GM23338 (cell line): ENCODE measurements around the gene USP19.

Experiments
- CTCF ChIP-seq, 2 experiments: fragments of 200-600 bp in 1 of 2; sonication (generic) in 1 of 2; conservative IDR thresholded peaks; 2 replicates each; pipeline versions ENCODE4 v1.5.1 to v1.6.1; 2016 to 2017; ENCODE audit warnings: antibody characterized with exemption in 2 of 2, low read depth in 2 of 2, mild to moderate bottlenecking in 2 of 2, moderate library complexity in 1 of 2
- ETS1 ChIP-seq: IDR thresholded peaks from 2 replicates; pipeline ENCODE4 v1.6.1; 2016; ENCODE audit warnings: antibody characterized with exemption
- EZH2 ChIP-seq: fragments of 200-600 bp; sonication (generic); IDR thresholded peaks from one replicate; pipeline ENCODE4 v1.8.0; 2017; ENCODE audit warnings: antibody characterized with exemption, mild to moderate bottlenecking, low read depth; ENCODE audit not compliant: unreplicated experiment
- EZH2phosphoT487 ChIP-seq: fragments of 200-600 bp; sonication (generic); IDR thresholded peaks from one replicate; pipeline ENCODE4 v1.8.1; 2018; ENCODE audit warnings: antibody characterized with exemption; ENCODE audit not compliant: unreplicated experiment
- NANOG ChIP-seq: IDR thresholded peaks from 2 replicates; pipeline ENCODE4 v1.6.1; 2016; ENCODE audit warnings: antibody characterized with exemption, borderline replicate concordance
- POLR2AphosphoS5 ChIP-seq: IDR thresholded peaks from 2 replicates; pipeline ENCODE4 v1.6.1; 2016; ENCODE audit warnings: antibody characterized with exemption, low read depth
- REST ChIP-seq: IDR thresholded peaks from one replicate; pipeline ENCODE4 v1.6.1; 2018; ENCODE audit warnings: antibody characterized with exemption; ENCODE audit not compliant: unreplicated experiment

GRCh38 chr3:49121132-49121736 lies 611 bp upstream of the USP19 start:
- TF ChIP-seq CTCF (conservative IDR thresholded peaks at IDR 0.05; ENCODE audit: low read depth in 2 of 2) (no peak), NANOG (no peak), EZH2 (no peak), POLR2AphosphoS5 (no peak), ETS1 (no peak), EZH2phosphoT487 (no peak), REST (no peak)
